Endothelial cell of umbilical vein (primary cell): ENCODE measurements around the gene CNIH4. TPM values are rescaled to one million over a fixed set of nuclear protein-coding genes. Genes with fewer than 3 reads are reported as not detected.

Source experiments
- BruUV-seq: library from RNA; stranded (reverse); fragments of 400-500 nt; replicated peaks from 2 replicates; lab custom pipeline; 2021; lab: Mats Ljungman, UMichigan
- CTCF ChIA-PET: fragments of 300-600, 350-600 bp; sonication (Branson Sonifier 250); formaldehyde crosslinking; loops from one replicate; lab custom pipeline; 2021; ENCODE audit warnings: antibody characterized with exemption, inconsistent platforms; lab: Charles Lee
- POLR2A ChIA-PET: fragments of 300-600, 350-600 bp; sonication (Branson Sonifier 250); formaldehyde crosslinking; loops from one replicate; lab custom pipeline; 2021; ENCODE audit warnings: antibody characterized with exemption, inconsistent platforms; lab: Charles Lee
- DNase-seq: peaks from one replicate; pipeline ENCODE4 v3.0.0-alpha.2; 2011; ENCODE audit warnings: low read depth, low spot score
- FAIRE-seq: peaks from 2 replicates; lab custom pipeline; 2011; peaks lifted over from hg19 to GRCh38; lab: Jason Lieb, UNC
- H2AFZ ChIP-seq: 2 replicates; pipeline ENCODE4 v1.6.0; 2012; ENCODE audit warnings: low read depth, low read length, control low read depth, inconsistent platforms
- H3K27ac ChIP-seq: 2 replicates; pipeline ENCODE4 v1.5.1; 2011; ENCODE audit warnings: low read depth, mild to moderate bottlenecking, control low read depth, low read length, moderate library complexity; ENCODE audit not compliant: insufficient read depth
- H3K27me3 ChIP-seq, 2 experiments: 2 replicates each; pipeline versions ENCODE4 v1.6.0 to v1.6.1; 2011; ENCODE audit warnings: low read length in 2 of 2, mixed read lengths in 1 of 2; ENCODE audit not compliant: control insufficient read depth in 2 of 2, insufficient read depth in 2 of 2
- H3K36me3 ChIP-seq, 2 experiments: 2 replicates in 1 of 2; 3 replicates in 1 of 2; pipeline ENCODE4 v1.5.1; 2011; ENCODE audit warnings: low read length in 2 of 2, mild to moderate bottlenecking in 1 of 2, moderate library complexity in 1 of 2; ENCODE audit not compliant: control insufficient read depth in 2 of 2, insufficient read depth in 2 of 2; ENCODE audit errors: extremely low read depth in 1 of 2
- H3K4me1 ChIP-seq: 3 replicates; pipeline ENCODE4 v1.5.1; 2011; ENCODE audit warnings: mild to moderate bottlenecking, low read length; ENCODE audit not compliant: control insufficient read depth, insufficient read depth; ENCODE audit errors: extremely low read depth
- H3K4me2 ChIP-seq: 2 replicates; pipeline ENCODE4 v1.6.1; 2011; ENCODE audit warnings: low read length, control low read depth, mixed read lengths; ENCODE audit not compliant: insufficient read depth
- H3K4me3 ChIP-seq, 3 experiments: fragments of 200-600 bp in 1 of 3; sonication (generic), shearing (Covaris generic) in 1 of 3; replicated peaks in 1 of 3; 2 replicates each; pipeline ENCODE4 v1.5.1; 2011 to 2016; ENCODE audit warnings: control low read depth in 3 of 3, low read length in 3 of 3, mild to moderate bottlenecking in 2 of 3, inconsistent platforms in 1 of 3, low read depth in 1 of 3, moderate library complexity in 1 of 3; ENCODE audit not compliant: insufficient read depth in 1 of 3
- H3K79me2 ChIP-seq: 2 replicates; pipeline ENCODE4 v1.6.0; 2012; ENCODE audit warnings: low read length, inconsistent platforms; ENCODE audit not compliant: control insufficient read depth, insufficient read depth
- H3K9ac ChIP-seq: replicated peaks from 2 replicates; pipeline ENCODE3; 2011; ENCODE audit warnings: low read length, control low read depth; ENCODE audit not compliant: insufficient read depth; ENCODE audit errors: extremely low read depth
- H3K9me1 ChIP-seq: replicated peaks from 3 replicates; pipeline ENCODE4 v1.6.0; 2011; ENCODE audit warnings: mild to moderate bottlenecking, low read length; ENCODE audit not compliant: control insufficient read depth, insufficient read depth; ENCODE audit errors: extremely low read depth
- H3K9me3 ChIP-seq: replicated peaks from 2 replicates; pipeline ENCODE4 v1.5.1; 2012; ENCODE audit warnings: low read length, inconsistent platforms; ENCODE audit not compliant: control insufficient read depth, insufficient read depth
- H4K20me1 ChIP-seq: replicated peaks from 2 replicates; pipeline ENCODE3; 2011; ENCODE audit warnings: mild to moderate bottlenecking, low read length; ENCODE audit not compliant: control insufficient read depth, insufficient read depth; ENCODE audit errors: extremely low read depth
- EZH2 ChIP-seq: IDR thresholded peaks from 2 replicates; pipeline ENCODE4 v1.6.1; 2012; ENCODE audit warnings: borderline replicate concordance, low read depth, mild to moderate bottlenecking, moderate library complexity, low read length, inconsistent platforms; ENCODE audit not compliant: severe bottlenecking
- FOS ChIP-seq: IDR thresholded peaks from 2 replicates; pipeline ENCODE4 v1.6.1; 2011; ENCODE audit warnings: mild to moderate bottlenecking, low read length, moderate library complexity, borderline replicate concordance; ENCODE audit not compliant: insufficient read depth
- GATA2 ChIP-seq: IDR thresholded peaks from 2 replicates; pipeline ENCODE4 v1.7.0; 2011; ENCODE audit warnings: low read depth, mild to moderate bottlenecking, moderate library complexity, mixed read lengths, low read length; ENCODE audit not compliant: insufficient read length, insufficient read depth
- JUN ChIP-seq: IDR thresholded peaks from 2 replicates; pipeline ENCODE4 v1.6.1; 2011; ENCODE audit warnings: borderline replicate concordance, low read depth; ENCODE audit not compliant: insufficient read length, insufficient read depth
- MYC ChIP-seq: IDR thresholded peaks from one replicate; pipeline ENCODE4 v1.6.1; 2011; ENCODE audit warnings: mild to moderate bottlenecking, low read depth, low read length
- POLR2A ChIP-seq: IDR thresholded peaks from 2 replicates; pipeline ENCODE4 v1.6.1; 2012; ENCODE audit warnings: low read depth, mild to moderate bottlenecking, control low read depth, low read length
- POLR2AphosphoS5 ChIP-seq: IDR thresholded peaks from 2 replicates; pipeline ENCODE4 v1.6.1; 2012; ENCODE audit warnings: low read depth, mild to moderate bottlenecking, control low read depth, low read length, moderate library complexity; ENCODE audit not compliant: insufficient read depth
- dilution Hi-C: fragments of 300-500 bp; cut with MboI; formaldehyde crosslinking; loops from one replicate; pipeline ENCODE4 v1.15.0; 2019; ENCODE audit warnings: low sequenced_read_pairs; ENCODE audit not compliant: extremely low pct_ligation_motif_present
- intact Hi-C: fragments of 100-400 bp; cut with micrococcal nuclease; formaldehyde crosslinking; loops from one replicate; pipeline ENCODE4 v1.10.0; 2022
- polyA plus RNA-seq, 4 experiments: library from polyadenylated mRNA; depleted of rRNA in 3 of 4; stranded (reverse) in 3 of 4; unstranded in 1 of 4; fragments of >200 nt; gene quantifications; 2 replicates each; pipeline versions ENCODE4 v1.2.1 to v1.2.3, GENCODE V29; 2011 to 2012; ENCODE audit warnings: missing spikeins in 1 of 4
- total RNA-seq: library from RNA; stranded (reverse); gene quantifications from 2 replicates; pipeline ENCODE4 v1.2.3, GENCODE V29; 2021
- TF ChIP-seq, protein P1 (sequence below): IDR thresholded peaks from 2 replicates; pipeline ENCODE4 v1.6.1; 2011; ENCODE audit not compliant: insufficient read depth, insufficient read length
- TF ChIP-seq, protein P2 (sequence below), 2 donors: IDR thresholded peaks; 1 replicate in 1 of 2; 2 replicates in 1 of 2; pipeline ENCODE4 v1.5.1; 2011; ENCODE audit warnings: low read length in 2 of 2, mild to moderate bottlenecking in 2 of 2, moderate library complexity in 2 of 2, control low read depth in 1 of 2, inconsistent platforms in 1 of 2, low read depth in 1 of 2; ENCODE audit not compliant: insufficient read depth in 1 of 2; ENCODE audit errors: extremely low read depth in 1 of 2

Gene CNIH4
- total and polyA plus RNA-seq, 2 donors (not counting 3 experiments of a cell fraction or from before 2014, with no cell fraction given) = 74.9 to 118 TPM

- peaks cover 9% of the 10 kb centered on the region for H3K4me1 ChIP-seq
- no TSS peak for BruUV-seq
- no peak overlapping the region for H2AFZ ChIP-seq
- ChIA-PET CTCF (interaction anchor here (0.6 kb wide), 1 partner anchor 119 kb away, joined by 3 read pairs; no protein-coding TSS in a partner anchor), POLR2A (no interaction called here)
- H3K9me1 ChIP-seq = no peaks in the 10 kb centered on the region
- intact Hi-C loops = no loop called here
- FAIRE-seq = no peak
- dilution Hi-C loops = no loop called here
- no peak overlapping the region for H3K4me2 ChIP-seq
- H3K9me3 ChIP-seq = no peaks in the 10 kb centered on the region
- H3K36me3 ChIP-seq = no peaks in the 10 kb centered on the region
- no peak for DNase-seq
- peaks cover 0 to 5% of the 10 kb centered on the region in 2 experiments for H3K27me3 ChIP-seq
- no peaks in the 10 kb centered on the region for H3K79me2 ChIP-seq
- no peak overlapping the region for H3K4me3 ChIP-seq
- H3K9ac ChIP-seq = no peak overlapping the region
- no peak overlapping the region for H3K27ac ChIP-seq
- TF ChIP-seq, protein P1, sequence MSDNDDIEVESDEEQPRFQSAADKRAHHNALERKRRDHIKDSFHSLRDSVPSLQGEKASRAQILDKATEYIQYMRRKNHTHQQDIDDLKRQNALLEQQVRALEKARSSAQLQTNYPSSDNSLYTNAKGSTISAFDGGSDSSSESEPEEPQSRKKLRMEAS = no peak
- TF ChIP-seq FOS = no peak
- TF ChIP-seq POLR2AphosphoS5 = no peak
- TF ChIP-seq EZH2 = no peak
- no peak for TF ChIP-seq POLR2A
- TF ChIP-seq MYC = no peak
- no peak for TF ChIP-seq GATA2
- TF ChIP-seq, protein P2, sequence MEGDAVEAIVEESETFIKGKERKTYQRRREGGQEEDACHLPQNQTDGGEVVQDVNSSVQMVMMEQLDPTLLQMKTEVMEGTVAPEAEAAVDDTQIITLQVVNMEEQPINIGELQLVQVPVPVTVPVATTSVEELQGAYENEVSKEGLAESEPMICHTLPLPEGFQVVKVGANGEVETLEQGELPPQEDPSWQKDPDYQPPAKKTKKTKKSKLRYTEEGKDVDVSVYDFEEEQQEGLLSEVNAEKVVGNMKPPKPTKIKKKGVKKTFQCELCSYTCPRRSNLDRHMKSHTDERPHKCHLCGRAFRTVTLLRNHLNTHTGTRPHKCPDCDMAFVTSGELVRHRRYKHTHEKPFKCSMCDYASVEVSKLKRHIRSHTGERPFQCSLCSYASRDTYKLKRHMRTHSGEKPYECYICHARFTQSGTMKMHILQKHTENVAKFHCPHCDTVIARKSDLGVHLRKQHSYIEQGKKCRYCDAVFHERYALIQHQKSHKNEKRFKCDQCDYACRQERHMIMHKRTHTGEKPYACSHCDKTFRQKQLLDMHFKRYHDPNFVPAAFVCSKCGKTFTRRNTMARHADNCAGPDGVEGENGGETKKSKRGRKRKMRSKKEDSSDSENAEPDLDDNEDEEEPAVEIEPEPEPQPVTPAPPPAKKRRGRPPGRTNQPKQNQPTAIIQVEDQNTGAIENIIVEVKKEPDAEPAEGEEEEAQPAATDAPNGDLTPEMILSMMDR (IDR thresholded peaks at IDR 0.05; ENCODE audit: extremely low read depth in 1 of 2, insufficient read depth in 1 of 2, low read depth in 1 of 2, low read length in 2 of 2) = no peak
- TF ChIP-seq JUN = no peak
- no peaks in the 10 kb centered on the region for H4K20me1 ChIP-seq
Observed at GRCh38 chr1:224338150-224338838, 18.4 kb upstream of the CNIH4 start.
